ENCODE measurements around the gene UMODL1.

UMODL1 gene

GRCh38 chr21:42161401-42161955 is 90.4 kb downstream of the UMODL1 start:
- Histone ChIP-seq H2BK120ac (ENCODE audit: insufficient read depth, low read length, poor library complexity) (no peak overlapping the region), H3K79me1 (ENCODE audit: low read length) (no peaks in the 10 kb centered on the region), H3K4me1 (ENCODE audit: control insufficient read depth in 1 of 2, insufficient read depth in 2 of 2, low read length in 2 of 2) (peaks cover 0 to 10% of the 10 kb centered on the region in 2 experiments), H3K4me2 (ENCODE audit: low read length) (no peak overlapping the region), H3K4ac (ENCODE audit: low read depth, low read length) (no peak overlapping the region), H4K91ac (ENCODE audit: low read depth, low read length) (no peak overlapping the region), H3K9ac (ENCODE audit: low read length) (no peak overlapping the region), H4K8ac (ENCODE audit: low read depth, low read length) (no peak overlapping the region), H3K4me3 (ENCODE audit: low read depth, low read length) (no peak overlapping the region), H2BK5ac (ENCODE audit: low read depth, low read length, poor library complexity) (no peak overlapping the region), H2BK12ac (ENCODE audit: low read length) (no peak overlapping the region), H4K12ac (ENCODE audit: low read depth, low read length) (no peak overlapping the region), H3K36me3 (ENCODE audit: control insufficient read depth in 1 of 2, insufficient read depth in 2 of 2, low read length in 2 of 2) (no peaks in the 10 kb centered on the region), H2AFZ (ENCODE audit: insufficient read depth, low read length, poor library complexity) (no peak overlapping the region), H3K79me2 (ENCODE audit: control insufficient read depth, insufficient read depth, low read length, poor library complexity) (no peaks in the 10 kb centered on the region), H3K18ac (ENCODE audit: low read length) (no peak overlapping the region), H3K14ac (ENCODE audit: low read length) (no peak overlapping the region), H3K27ac (ENCODE audit: low read depth, low read length) (no peak overlapping the region), H3K27me3 (ENCODE audit: insufficient read depth, low read length) (no peaks in the 10 kb centered on the region), H2AK5ac (ENCODE audit: low read length) (no peak overlapping the region), H3K23ac (ENCODE audit: low read length) (no peak overlapping the region), H3K9me3 (ENCODE audit: insufficient read depth, low read depth, low read length) (peaks cover 2% of the 10 kb centered on the region)
- no CpG with 5 or more reads among the region's 7 CpGs for WGBS (ENCODE audit: extremely low coverage, insufficient coverage, insufficient read length)
- no peak for DNase-seq

- no peak overlapping the region for H3K4ac ChIP-seq (ENCODE audit: low read depth, low read length)
- H3K27ac ChIP-seq (ENCODE audit: low read depth, low read length), result no peak overlapping the region
- no peak overlapping the region for H3K9ac ChIP-seq (ENCODE audit: low read length)
- H2BK12ac ChIP-seq (ENCODE audit: low read length), result no peak overlapping the region
- peaks cover 2% of the 10 kb centered on the region for H3K9me3 ChIP-seq (ENCODE audit: insufficient read depth, low read depth, low read length)
- no peak overlapping the region for H3K4me3 ChIP-seq (ENCODE audit: low read depth, low read length)
- peak overlapping the region; percentile 4 for H2AK5ac ChIP-seq (ENCODE audit: low read length)
- H3K14ac ChIP-seq (ENCODE audit: low read length), result no peak overlapping the region
- no peaks in the 10 kb centered on the region for H3K79me2 ChIP-seq (ENCODE audit: control insufficient read depth, insufficient read depth, low read length, poor library complexity)
- DNase-seq, result no peak
- no peak overlapping the region for H4K91ac ChIP-seq (ENCODE audit: low read depth, low read length)
- H3K36me3 ChIP-seq (ENCODE audit: control insufficient read depth in 1 of 2, insufficient read depth in 2 of 2, low read length in 2 of 2), result no peaks in the 10 kb centered on the region
- no peaks in the 10 kb centered on the region for H3K27me3 ChIP-seq (ENCODE audit: insufficient read depth, low read length)
- no peak overlapping the region for H3K23ac ChIP-seq (ENCODE audit: low read length)
- H3K79me1 ChIP-seq (ENCODE audit: low read length), result no peaks in the 10 kb centered on the region
- H2BK5ac ChIP-seq (ENCODE audit: low read depth, low read length, poor library complexity), result no peak overlapping the region
- H3K18ac ChIP-seq (ENCODE audit: low read length), result no peak overlapping the region
- peak overlapping the region; percentile 17 for H4K8ac ChIP-seq (ENCODE audit: low read depth, low read length)
- peaks cover 0 to 10% of the 10 kb centered on the region in 2 experiments for H3K4me1 ChIP-seq (ENCODE audit: control insufficient read depth in 1 of 2, insufficient read depth in 2 of 2, low read length in 2 of 2)
- H3K4me2 ChIP-seq (ENCODE audit: low read length), result no peak overlapping the region
- H2AFZ ChIP-seq (ENCODE audit: insufficient read depth, low read length, poor library complexity), result no peak overlapping the region
- no peak overlapping the region for H4K12ac ChIP-seq (ENCODE audit: low read depth, low read length)
- no CpG with 5 or more reads among the region's 15 CpGs for WGBS (ENCODE audit: extremely low coverage, insufficient coverage, insufficient read length)
- H2BK120ac ChIP-seq (ENCODE audit: insufficient read depth, low read length, poor library complexity), result no peak overlapping the region
Observed at GRCh38 chr21:42161956-42162681, 91.0 kb downstream of the UMODL1 start.

GRCh38 chr21:42162831-42163510 is 91.9 kb downstream of the UMODL1 start:
- H2AFZ ChIP-seq (ENCODE audit: insufficient read depth, low read length, poor library complexity), result no peak overlapping the region
- H3K36me3 ChIP-seq (ENCODE audit: control insufficient read depth in 1 of 2, insufficient read depth in 2 of 2, low read length in 2 of 2), result no peaks in the 10 kb centered on the region
- H3K18ac ChIP-seq (ENCODE audit: low read length), result no peak overlapping the region
- H3K4ac ChIP-seq (ENCODE audit: low read depth, low read length), result no peak overlapping the region
- no peaks in the 10 kb centered on the region for H3K79me2 ChIP-seq (ENCODE audit: control insufficient read depth, insufficient read depth, low read length, poor library complexity)
- no peak overlapping the region for H3K23ac ChIP-seq (ENCODE audit: low read length)
- no peak overlapping the region for H4K8ac ChIP-seq (ENCODE audit: low read depth, low read length)
- H4K91ac ChIP-seq (ENCODE audit: low read depth, low read length), result no peak overlapping the region
- H3K27ac ChIP-seq (ENCODE audit: low read depth, low read length), result no peak overlapping the region
- H2BK12ac ChIP-seq (ENCODE audit: low read length), result no peak overlapping the region
- no peak overlapping the region for H3K4me3 ChIP-seq (ENCODE audit: low read depth, low read length)
- H3K9me3 ChIP-seq (ENCODE audit: insufficient read depth, low read depth, low read length), result peaks cover 2% of the 10 kb centered on the region
- H3K14ac ChIP-seq (ENCODE audit: low read length), result no peak overlapping the region
- H3K79me1 ChIP-seq (ENCODE audit: low read length), result no peaks in the 10 kb centered on the region
- no CpG with 5 or more reads among the region's 9 CpGs for WGBS (ENCODE audit: extremely low coverage, insufficient coverage, insufficient read length)
- no peak overlapping the region for H2AK5ac ChIP-seq (ENCODE audit: low read length)
- no peaks in the 10 kb centered on the region for H3K27me3 ChIP-seq (ENCODE audit: insufficient read depth, low read length)
- DNase-seq, result no peak
- H2BK120ac ChIP-seq (ENCODE audit: insufficient read depth, low read length, poor library complexity), result no peak overlapping the region
- H3K4me1 ChIP-seq (ENCODE audit: control insufficient read depth in 1 of 2, insufficient read depth in 2 of 2, low read length in 2 of 2), result peaks cover 0 to 8% of the 10 kb centered on the region in 2 experiments
- H4K12ac ChIP-seq (ENCODE audit: low read depth, low read length), result no peak overlapping the region
- no peak overlapping the region for H2BK5ac ChIP-seq (ENCODE audit: low read depth, low read length, poor library complexity)
- no peak overlapping the region for H3K4me2 ChIP-seq (ENCODE audit: low read length)
- no peak overlapping the region for H3K9ac ChIP-seq (ENCODE audit: low read length)

- no peak overlapping the region for H4K12ac ChIP-seq (ENCODE audit: low read depth, low read length)
- no peak overlapping the region for H2BK12ac ChIP-seq (ENCODE audit: low read length)
- H2BK120ac ChIP-seq (ENCODE audit: insufficient read depth, low read length, poor library complexity), result no peak overlapping the region
- WGBS (ENCODE audit: extremely low coverage, insufficient coverage, insufficient read length), result no CpG with 5 or more reads among the region's 10 CpGs
- no peak overlapping the region for H2AK5ac ChIP-seq (ENCODE audit: low read length)
- no peak overlapping the region for H4K8ac ChIP-seq (ENCODE audit: low read depth, low read length)
- no peak overlapping the region for H3K27ac ChIP-seq (ENCODE audit: low read depth, low read length)
- H3K9me3 ChIP-seq (ENCODE audit: insufficient read depth, low read depth, low read length), result peaks cover 2% of the 10 kb centered on the region
- H3K14ac ChIP-seq (ENCODE audit: low read length), result no peak overlapping the region
- H3K9ac ChIP-seq (ENCODE audit: low read length), result no peak overlapping the region
- H3K4ac ChIP-seq (ENCODE audit: low read depth, low read length), result no peak overlapping the region
- H2AFZ ChIP-seq (ENCODE audit: insufficient read depth, low read length, poor library complexity), result no peak overlapping the region
- H3K79me2 ChIP-seq (ENCODE audit: control insufficient read depth, insufficient read depth, low read length, poor library complexity), result no peaks in the 10 kb centered on the region
- H3K36me3 ChIP-seq (ENCODE audit: control insufficient read depth in 1 of 2, insufficient read depth in 2 of 2, low read length in 2 of 2), result no peaks in the 10 kb centered on the region
- H3K79me1 ChIP-seq (ENCODE audit: low read length), result no peaks in the 10 kb centered on the region
- no peak overlapping the region for H3K4me3 ChIP-seq (ENCODE audit: low read depth, low read length)
- no peak overlapping the region for H3K18ac ChIP-seq (ENCODE audit: low read length)
- no peak overlapping the region for H3K23ac ChIP-seq (ENCODE audit: low read length)
- DNase-seq, result no peak
- no peak overlapping the region for H4K91ac ChIP-seq (ENCODE audit: low read depth, low read length)
- H3K4me2 ChIP-seq (ENCODE audit: low read length), result no peak overlapping the region
- H3K27me3 ChIP-seq (ENCODE audit: insufficient read depth, low read length), result no peaks in the 10 kb centered on the region
- H2BK5ac ChIP-seq (ENCODE audit: low read depth, low read length, poor library complexity), result no peak overlapping the region
- peaks cover 0 to 8% of the 10 kb centered on the region in 2 experiments for H3K4me1 ChIP-seq (ENCODE audit: control insufficient read depth in 1 of 2, insufficient read depth in 2 of 2, low read length in 2 of 2)
Observed at GRCh38 chr21:42163511-42163863, 92.4 kb downstream of the UMODL1 start.

Data from trophoblast cell (in vitro differentiated cells and primary cell).